HUES6 (cell line): ENCODE results near the gene GDI1.

Experiments used
- H3K27ac ChIP-seq: 2 replicates; pipeline ENCODE4 v1.7.0; 2013; ENCODE audit warnings: low read depth, mild to moderate bottlenecking, low read length, inconsistent platforms
- H3K27me3 ChIP-seq: 2 replicates; pipeline ENCODE4 v1.6.1; 2013; ENCODE audit warnings: low read length; ENCODE audit not compliant: control insufficient read depth, insufficient read depth
- H3K36me3 ChIP-seq: 2 replicates; pipeline ENCODE4 v1.6.1; 2013; ENCODE audit warnings: low read length; ENCODE audit not compliant: control insufficient read depth, insufficient read depth
- H3K4me1 ChIP-seq: 2 replicates; pipeline ENCODE4 v1.6.1; 2013; ENCODE audit warnings: low read length; ENCODE audit not compliant: control insufficient read depth, insufficient read depth
- H3K4me3 ChIP-seq: 2 replicates; pipeline ENCODE4 v1.5.1; 2013; ENCODE audit warnings: low read depth, low read length
- H3K9ac ChIP-seq: one replicate; pipeline ENCODE4 v1.6.1; 2013; ENCODE audit warnings: mild to moderate bottlenecking, low read length
- H3K9me3 ChIP-seq: 2 replicates; pipeline ENCODE4 v1.6.1; 2013; ENCODE audit warnings: low read depth, low read length; ENCODE audit not compliant: control insufficient read depth, insufficient read depth

The GDI1 gene

GRCh38 chrX:154484255-154485149 lies 47.5 kb downstream of the GDI1 start:
- peaks cover 18% of the 10 kb centered on the region; the same call in 1 of the 2 replicates for H3K4me1 ChIP-seq
- H3K27me3 ChIP-seq, result no peaks in the 10 kb centered on the region
- peaks cover 32% of the 10 kb centered on the region for H3K36me3 ChIP-seq
- H3K9ac ChIP-seq, result no peak overlapping the region
- H3K4me3 ChIP-seq, result no peak overlapping the region
- no peak overlapping the region for H3K27ac ChIP-seq
- H3K9me3 ChIP-seq, result peaks cover 24% of the 10 kb centered on the region; the same call in 1 of the 2 replicates

GRCh38 chrX:154485150-154486051 lies 48.4 kb downstream of the GDI1 start:
- Histone ChIP-seq H3K27ac (peak overlapping the region; percentile 67; the same call in 1 of the 2 replicates), H3K9me3 (peaks cover 26% of the 10 kb centered on the region; the same call in 1 of the 2 replicates), H3K4me3 (peak overlapping the region; percentile 62), H3K4me1 (peaks cover 21% of the 10 kb centered on the region; the same call in 1 of the 2 replicates), H3K36me3 (peaks cover 32% of the 10 kb centered on the region), H3K27me3 (no peaks in the 10 kb centered on the region), H3K9ac (peak overlapping the region; percentile 78)

GRCh38 chrX:154486052-154486395 lies 49.1 kb downstream of the GDI1 start:
- H3K4me3 ChIP-seq, result peak overlapping the region; percentile 62
- peak overlapping the region; percentile 78 for H3K9ac ChIP-seq
- H3K36me3 ChIP-seq, result peaks cover 32% of the 10 kb centered on the region
- peaks cover 26% of the 10 kb centered on the region; the same call in 1 of the 2 replicates for H3K9me3 ChIP-seq
- H3K4me1 ChIP-seq, result peaks cover 21% of the 10 kb centered on the region; the same call in 1 of the 2 replicates
- no peaks in the 10 kb centered on the region for H3K27me3 ChIP-seq
- peak overlapping the region; percentile 67; the same call in 1 of the 2 replicates for H3K27ac ChIP-seq

GRCh38 chrX:154486396-154487207 lies 49.6 kb downstream of the GDI1 start, which contains the start of gene UBL4A:
UBL4A (minus strand) TSS chrX:154486615; CDS start chrX:154486584, 31 bp downstream.
- Histone ChIP-seq H3K36me3 (peaks cover 32% of the 10 kb centered on the region), H3K9ac (peak within 1 kb of the TSS; percentile 78), H3K4me3 (peak within 1 kb of the TSS; percentile 67), H3K27me3 (no peaks in the 10 kb centered on the region), H3K4me1 (peaks cover 21% of the 10 kb centered on the region; the same call in 1 of the 2 replicates), H3K9me3 (peaks cover 26% of the 10 kb centered on the region; the same call in 1 of the 2 replicates), H3K27ac (peak within 1 kb of the TSS; percentile 67; the same call in 1 of the 2 replicates)

- H3K27ac ChIP-seq, result no peak overlapping the region
- no peak overlapping the region for H3K9ac ChIP-seq
These were observed 50.8 kb downstream of the GDI1 start for GRCh38 chrX:154487518-154488290.

GRCh38 chrX:154488336-154489075 lies 51.6 kb downstream of the GDI1 start:
- H3K9me3 ChIP-seq, result peaks cover 19% of the 10 kb centered on the region; the same call in 1 of the 2 replicates
- H3K9ac ChIP-seq, result no peak overlapping the region
- no peak overlapping the region for H3K4me3 ChIP-seq
- H3K27ac ChIP-seq, result no peak overlapping the region
- H3K27me3 ChIP-seq, result no peaks in the 10 kb centered on the region
- H3K4me1 ChIP-seq, result peaks cover 14% of the 10 kb centered on the region; the same call in 1 of the 2 replicates
- H3K36me3 ChIP-seq, result peaks cover 32% of the 10 kb centered on the region

More at GRCh38 chrX:154487518-154488290, 50.8 kb downstream of the GDI1 start:
- Histone ChIP-seq H3K36me3 (peaks cover 32% of the 10 kb centered on the region), H3K9me3 (peaks cover 23% of the 10 kb centered on the region; the same call in 1 of the 2 replicates), H3K4me1 (peaks cover 16% of the 10 kb centered on the region; the same call in 1 of the 2 replicates), H3K27me3 (no peaks in the 10 kb centered on the region), H3K4me3 (no peak overlapping the region)

- peak overlapping the region; percentile 73 for H3K4me3 ChIP-seq
These were observed 52.2 kb downstream of the GDI1 start for GRCh38 chrX:154489182-154489581.

GRCh38 chrX:154490021-154490413 lies 53.1 kb downstream of the GDI1 start:
- Histone ChIP-seq H3K27ac (peak overlapping the region; percentile 6; the same call in 1 of the 2 replicates), H3K4me3 (peak overlapping the region; percentile 73), H3K9me3 (peaks cover 19% of the 10 kb centered on the region; the same call in 1 of the 2 replicates), H3K9ac (peak overlapping the region; percentile 69), H3K36me3 (peaks cover 18% of the 10 kb centered on the region), H3K4me1 (peaks cover 14% of the 10 kb centered on the region; the same call in 1 of the 2 replicates), H3K27me3 (no peaks in the 10 kb centered on the region)

More at GRCh38 chrX:154489182-154489581, 52.2 kb downstream of the GDI1 start:
- peaks cover 14% of the 10 kb centered on the region; the same call in 1 of the 2 replicates for H3K4me1 ChIP-seq
- H3K9me3 ChIP-seq, result peaks cover 15% of the 10 kb centered on the region; the same call in 1 of the 2 replicates
- H3K36me3 ChIP-seq, result peaks cover 26% of the 10 kb centered on the region
- no peaks in the 10 kb centered on the region for H3K27me3 ChIP-seq
- no peak overlapping the region for H3K27ac ChIP-seq
- no peak overlapping the region for H3K9ac ChIP-seq
